ENCODE results near the gene CCT8L2.
"Not testable (repeated sequence)": the region's sequence is repeated elsewhere in the genome, so short reads cannot be mapped to it uniquely, and the experiment has no call there.

- not testable (repeated sequence) for TF ChIP-seq CTCF (IDR thresholded peaks at IDR 0.05; ENCODE audit: extremely low read depth in 1 of 2, insufficient read depth in 1 of 2, low read depth in 1 of 2, low read length in 2 of 2); POLR2A (IDR thresholded peaks at IDR 0.05; ENCODE audit: low read depth, low read length); POLR2AphosphoS5 (IDR thresholded peaks at IDR 0.05; ENCODE audit: insufficient read depth, low read depth, low read length); MYC (IDR thresholded peaks at IDR 0.05; ENCODE audit: low read depth, low read length); MAX (IDR thresholded peaks at IDR 0.05; ENCODE audit: insufficient read depth, insufficient read length)
Measured at GRCh38 chr22:16602224-16602727, 9.7 kb upstream of the CCT8L2 start.

Data from endothelial cell of umbilical vein (primary cell).